ENCODE measurements around the gene RHOB. TPM values are rescaled to one million over a fixed set of nuclear protein-coding genes. Genes with fewer than 3 reads are reported as not detected.
A peak's percentile ranks its signal among the peaks of the same experiment; 100 is the strongest.
"Not testable (repeated sequence)": the region's sequence is repeated elsewhere in the genome, so short reads cannot be mapped to it uniquely, and the experiment has no call there.

Gene RHOB
- polyA plus RNA-seq, 1 donor from 2014 or later, result 14.0 TPM

DNA sequence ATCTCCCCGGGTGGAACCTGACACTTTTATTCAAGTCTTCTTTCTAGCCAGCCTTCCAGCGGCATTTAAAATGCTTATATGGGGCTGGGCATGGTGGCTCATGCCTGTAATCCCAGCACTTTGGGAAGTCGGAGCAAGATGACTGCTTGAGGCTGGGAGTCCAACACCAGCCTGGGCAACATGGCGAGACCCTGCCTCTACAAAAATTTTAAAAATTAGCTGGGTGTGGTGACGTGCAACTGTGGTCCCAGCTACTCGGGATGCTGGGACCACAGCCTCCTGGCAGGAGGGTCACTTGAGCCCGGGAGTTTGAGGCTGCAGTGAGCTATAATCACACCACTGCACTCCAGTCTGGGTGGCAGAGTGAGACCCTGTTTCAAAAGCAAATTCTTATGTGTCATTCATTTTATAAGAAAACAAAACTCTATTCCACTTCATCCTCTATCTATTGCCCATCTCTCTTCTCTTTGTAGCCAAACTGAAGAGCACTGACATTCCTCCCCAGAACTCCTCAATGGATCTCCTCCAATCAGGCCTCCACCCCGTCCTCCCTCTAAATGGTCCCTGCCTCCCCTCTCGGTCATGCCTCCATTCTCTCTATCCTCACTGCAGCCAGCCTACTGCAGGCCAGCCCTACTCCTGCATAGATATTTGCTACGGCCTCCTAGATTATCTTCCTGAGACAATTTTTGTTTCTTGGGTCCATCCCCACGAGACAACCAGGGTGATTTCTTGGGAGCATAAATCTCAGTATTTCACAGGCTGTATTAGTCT lies 18.0 kb upstream of the RHOB start:
- Mint-ChIP-seq H3K27me3 (peaks cover 6% of the 10 kb centered on the region), H3K4me1 (peaks cover 39 to 57% (median 40%) of the 10 kb centered on the region in 3 donors), H3K4me3 (peak overlapping the region in 3 of 4 donors; percentile 41 to 84 (median 77)), H3K27ac (peak overlapping the region; percentile 63 to 86 (median 79)), H3K9me3 (peaks cover 0 to 2% (median 0%) of the 10 kb centered on the region in 3 donors), H3K36me3 (no peaks in the 10 kb centered on the region)

DNA sequence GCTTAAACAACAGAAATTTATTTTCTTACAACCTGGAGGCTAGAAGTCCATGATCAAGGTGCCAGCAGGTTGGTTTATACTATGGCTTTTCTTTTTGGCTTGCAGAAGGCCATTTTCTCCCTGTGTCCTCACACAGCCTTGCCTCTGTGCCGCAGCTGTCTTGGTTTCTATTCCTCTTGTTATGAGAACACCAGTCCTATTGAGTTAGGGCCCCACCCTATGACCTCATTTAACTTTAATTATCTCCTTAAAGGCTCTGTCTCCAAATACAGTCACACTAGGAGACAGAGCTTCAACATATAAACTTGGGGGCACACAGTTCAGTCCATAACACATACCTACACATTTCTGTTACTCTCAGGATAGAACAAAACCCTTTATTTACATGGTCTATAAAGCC lies 17.3 kb upstream of the RHOB start:
- Mint-ChIP-seq H3K9me3 (peaks cover 0 to 2% (median 0%) of the 10 kb centered on the region in 3 donors), H3K27ac (peak overlapping the region; percentile 79 to 93 (median 86)), H3K27me3 (peaks cover 6% of the 10 kb centered on the region), H3K36me3 (no peaks in the 10 kb centered on the region), H3K4me1 (peaks cover 38 to 52% (median 38%) of the 10 kb centered on the region in 3 donors), H3K4me3 (peak overlapping the region in 3 of 4 donors; percentile 41 to 77 (median 67))

DNA sequence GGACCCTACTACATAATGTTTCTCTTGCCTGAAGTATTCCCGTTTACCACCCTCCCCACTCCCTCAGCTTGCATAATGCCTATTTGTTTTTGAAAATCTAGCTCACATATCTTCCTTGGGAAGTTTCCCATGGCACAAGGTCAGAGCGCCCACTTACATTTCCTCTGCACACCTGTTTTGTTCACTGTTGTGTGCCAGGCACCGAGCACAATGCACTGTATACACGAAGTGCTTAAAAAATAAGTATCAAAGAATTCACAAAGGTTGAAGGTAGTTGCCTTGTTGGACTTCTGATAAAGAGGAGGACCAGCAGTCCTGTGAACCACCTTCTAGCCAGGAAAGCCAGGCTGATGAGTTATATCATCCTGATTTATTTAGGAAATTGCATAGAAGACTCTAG lies 16.8 kb upstream of the RHOB start:
- peaks cover 4% of the 10 kb centered on the region for H3K27me3 Mint-ChIP-seq
- peaks cover 33 to 47% (median 34%) of the 10 kb centered on the region in 3 donors for H3K4me1 Mint-ChIP-seq
- peak overlapping the region; percentile 79 to 93 (median 86) for H3K27ac Mint-ChIP-seq
- H3K36me3 Mint-ChIP-seq, result peaks cover 2% of the 10 kb centered on the region
- peak overlapping the region in 3 of 4 donors; percentile 58 to 77 (median 67) for H3K4me3 Mint-ChIP-seq
- peaks cover 0 to 2% (median 0%) of the 10 kb centered on the region in 3 donors for H3K9me3 Mint-ChIP-seq

DNA sequence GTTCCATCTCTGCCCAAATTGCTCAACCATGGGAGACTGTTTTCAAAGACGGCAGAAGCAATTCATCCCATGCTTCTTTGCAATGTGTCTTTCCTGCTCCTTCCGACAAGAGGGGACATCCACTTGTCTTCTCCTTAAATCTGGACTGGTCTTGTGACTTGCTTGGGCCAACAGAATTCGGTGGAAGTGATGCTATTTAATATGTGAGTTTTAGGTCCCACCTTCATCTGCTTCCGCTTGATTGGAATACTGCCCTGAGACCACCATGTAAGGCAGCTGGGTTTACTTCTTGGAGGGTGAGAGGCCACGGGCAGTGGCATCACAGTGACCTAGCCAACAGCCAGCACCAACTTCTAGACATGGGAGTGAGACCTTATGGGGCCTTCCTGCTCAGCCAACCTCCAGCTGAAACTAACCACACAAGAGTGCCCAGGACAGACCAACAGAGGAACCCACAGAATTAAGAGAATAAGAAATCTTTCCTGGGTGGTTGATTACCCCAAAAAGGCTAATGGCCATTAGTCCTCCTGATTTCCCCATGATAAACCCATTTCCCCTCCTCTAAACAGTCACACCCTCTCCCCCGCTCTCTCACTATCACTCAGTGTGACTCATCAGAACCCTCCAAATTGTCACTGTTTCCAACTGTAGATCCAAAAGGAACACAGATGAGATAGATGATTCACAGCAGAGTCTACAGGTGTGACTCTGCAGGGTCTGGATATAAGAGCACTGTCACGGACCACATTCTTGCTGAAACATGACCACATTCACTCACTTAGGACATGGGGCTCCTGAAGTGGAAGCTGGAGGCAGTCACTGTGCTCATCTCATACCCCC lies 16.2 kb upstream of the RHOB start:
- Mint-ChIP-seq H3K27me3 (peaks cover 2% of the 10 kb centered on the region), H3K9me3 (peaks cover 0 to 2% (median 0%) of the 10 kb centered on the region in 3 donors), H3K36me3 (peaks cover 2% of the 10 kb centered on the region), H3K27ac (peak overlapping the region in 1 of 3 donors; percentile 86), H3K4me1 (peaks cover 27 to 41% (median 28%) of the 10 kb centered on the region in 3 donors), H3K4me3 (peak overlapping the region in 2 of 4 donors; percentile 42 to 78)

DNA sequence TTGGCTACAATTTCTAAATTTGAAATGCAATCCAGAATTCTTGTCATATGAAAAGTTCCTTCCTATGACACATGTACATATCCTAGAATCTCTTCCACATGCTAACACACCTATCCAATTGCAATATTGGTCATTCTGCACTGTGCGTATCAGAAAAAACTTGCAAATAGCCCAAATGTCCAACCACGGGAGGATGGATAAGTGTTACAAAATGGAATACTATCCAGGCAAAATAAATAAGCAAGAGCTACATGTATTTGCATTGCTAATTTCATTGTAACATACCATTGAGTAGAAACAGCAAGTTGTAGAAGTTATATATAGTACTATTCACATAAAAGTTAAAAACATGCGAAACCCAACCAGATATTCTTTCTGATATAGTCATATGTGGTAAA lies 15.6 kb upstream of the RHOB start:
- Mint-ChIP-seq H3K9me3 (peaks cover 0 to 2% (median 0%) of the 10 kb centered on the region in 3 donors), H3K27me3 (peaks cover 2% of the 10 kb centered on the region), H3K4me3 (peak overlapping the region in 1 of 4 donors; percentile 78), H3K36me3 (peaks cover 2% of the 10 kb centered on the region), H3K4me1 (peaks cover 22 to 36% (median 27%) of the 10 kb centered on the region in 3 donors), H3K27ac (no peak overlapping the region)

DNA sequence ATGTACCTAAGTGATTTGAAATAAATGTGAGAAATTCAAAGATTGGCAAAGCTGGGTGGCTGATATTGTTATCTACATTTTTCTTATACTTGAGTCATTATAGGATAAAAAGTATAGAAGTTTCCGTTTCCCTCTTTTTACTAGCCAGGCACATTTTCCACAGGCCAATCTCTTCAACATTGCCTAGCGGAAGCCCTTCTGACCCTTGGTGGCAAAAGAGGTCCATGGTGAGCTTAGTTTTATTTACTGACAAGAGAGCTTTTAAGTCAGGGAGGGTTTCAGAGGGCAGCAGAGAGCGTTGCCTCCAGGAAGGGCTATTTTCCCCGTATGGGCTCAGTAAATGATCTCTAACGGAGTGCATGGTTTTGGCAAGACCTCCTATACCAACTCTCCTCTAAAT lies 15.1 kb upstream of the RHOB start:
- Mint-ChIP-seq H3K27me3 (peaks cover 6% of the 10 kb centered on the region), H3K36me3 (peaks cover 2% of the 10 kb centered on the region), H3K4me3 (peak overlapping the region in 1 of 4 donors; percentile 1), H3K4me1 (peaks cover 22 to 34% (median 27%) of the 10 kb centered on the region in 3 donors), H3K27ac (no peak overlapping the region), H3K9me3 (peaks cover 0 to 2% (median 0%) of the 10 kb centered on the region in 3 donors)

DNA sequence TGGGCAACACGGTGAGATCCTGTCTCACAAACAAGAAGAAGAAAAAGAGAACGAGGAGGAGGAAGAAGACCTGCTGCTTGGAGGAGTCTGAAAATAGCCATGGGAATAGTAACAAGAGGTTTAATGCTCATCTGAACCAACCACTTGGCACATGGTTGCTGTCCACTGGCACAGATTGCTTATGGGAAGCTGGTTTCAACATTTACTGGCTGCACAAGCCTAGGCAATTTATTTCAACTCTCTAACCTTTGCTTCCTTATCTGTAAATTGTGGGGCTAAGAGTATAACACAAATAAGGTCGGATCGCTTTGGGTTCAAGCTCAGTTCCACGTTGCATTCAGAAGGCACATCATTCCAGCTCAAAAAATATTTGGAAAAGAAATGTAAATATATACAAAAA lies 14.2 kb upstream of the RHOB start:
- Mint-ChIP-seq H3K36me3 (peaks cover 2% of the 10 kb centered on the region), H3K27me3 (peaks cover 14% of the 10 kb centered on the region), H3K4me1 (peaks cover 19 to 27% (median 27%) of the 10 kb centered on the region in 3 donors), H3K9me3 (peaks cover 0 to 2% (median 0%) of the 10 kb centered on the region in 3 donors), H3K4me3 (no peak overlapping the region), H3K27ac (peak overlapping the region in 1 of 3 donors; percentile 64)

DNA sequence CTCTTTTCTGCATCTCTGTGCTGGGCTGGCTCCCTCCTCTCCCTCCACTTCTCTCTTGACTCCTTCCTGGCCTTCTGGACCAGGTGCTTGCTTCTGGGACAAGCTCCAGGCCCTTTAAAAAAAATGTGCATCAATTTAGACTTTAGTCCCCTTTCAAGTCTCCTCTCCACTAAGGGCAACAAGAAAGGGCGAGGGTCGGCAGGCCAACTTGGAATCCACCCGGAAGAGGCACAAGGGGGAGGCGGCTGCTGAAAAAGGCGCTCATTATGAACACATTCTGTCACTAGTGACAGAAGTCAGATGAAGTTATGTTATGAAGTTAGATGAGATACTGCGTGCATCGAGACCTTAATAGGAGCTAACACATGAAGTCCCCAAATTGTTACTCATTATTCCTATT lies 13.6 kb upstream of the RHOB start:
- H3K36me3 Mint-ChIP-seq, result peaks cover 2% of the 10 kb centered on the region
- no peak overlapping the region for H3K27ac Mint-ChIP-seq
- H3K27me3 Mint-ChIP-seq, result peaks cover 16% of the 10 kb centered on the region
- peaks cover 0 to 2% (median 0%) of the 10 kb centered on the region in 3 donors for H3K9me3 Mint-ChIP-seq
- no peak overlapping the region for H3K4me3 Mint-ChIP-seq
- peaks cover 19 to 26% (median 24%) of the 10 kb centered on the region in 3 donors for H3K4me1 Mint-ChIP-seq

DNA sequence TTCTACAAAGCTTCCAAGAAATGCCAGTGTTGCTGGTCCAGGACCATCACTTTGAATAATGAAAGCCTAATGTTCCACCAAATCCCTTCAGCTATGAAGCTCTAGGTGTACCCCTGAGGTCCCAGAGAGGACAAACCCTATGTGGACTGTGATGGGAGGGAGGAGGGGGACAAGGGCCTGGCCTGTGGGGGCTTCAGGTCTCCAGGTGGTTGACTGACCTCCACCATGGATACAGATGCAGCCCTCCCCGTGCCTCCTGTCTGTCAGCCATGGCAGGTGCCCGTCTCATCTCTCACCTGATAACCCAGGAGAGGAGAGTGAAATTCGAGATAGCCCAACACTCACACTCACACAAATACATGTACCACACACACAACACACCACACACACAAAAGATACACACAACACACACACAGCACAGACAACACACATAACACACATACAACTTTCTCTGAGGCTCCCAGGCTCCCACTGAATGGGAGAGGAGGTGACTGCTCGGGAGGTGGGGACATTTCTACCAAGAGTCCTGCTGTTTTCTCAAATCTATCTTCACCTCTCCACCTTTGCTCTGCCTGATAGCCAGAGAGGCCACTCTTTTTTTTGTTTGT lies 12.8 kb upstream of the RHOB start:
- Mint-ChIP-seq H3K9me3 (peaks cover 0 to 2% (median 0%) of the 10 kb centered on the region in 3 donors), H3K36me3 (peaks cover 2% of the 10 kb centered on the region), H3K27ac (no peak overlapping the region), H3K4me1 (peaks cover 16 to 20% (median 19%) of the 10 kb centered on the region in 3 donors), H3K27me3 (peaks cover 19% of the 10 kb centered on the region), H3K4me3 (no peak overlapping the region)

DNA sequence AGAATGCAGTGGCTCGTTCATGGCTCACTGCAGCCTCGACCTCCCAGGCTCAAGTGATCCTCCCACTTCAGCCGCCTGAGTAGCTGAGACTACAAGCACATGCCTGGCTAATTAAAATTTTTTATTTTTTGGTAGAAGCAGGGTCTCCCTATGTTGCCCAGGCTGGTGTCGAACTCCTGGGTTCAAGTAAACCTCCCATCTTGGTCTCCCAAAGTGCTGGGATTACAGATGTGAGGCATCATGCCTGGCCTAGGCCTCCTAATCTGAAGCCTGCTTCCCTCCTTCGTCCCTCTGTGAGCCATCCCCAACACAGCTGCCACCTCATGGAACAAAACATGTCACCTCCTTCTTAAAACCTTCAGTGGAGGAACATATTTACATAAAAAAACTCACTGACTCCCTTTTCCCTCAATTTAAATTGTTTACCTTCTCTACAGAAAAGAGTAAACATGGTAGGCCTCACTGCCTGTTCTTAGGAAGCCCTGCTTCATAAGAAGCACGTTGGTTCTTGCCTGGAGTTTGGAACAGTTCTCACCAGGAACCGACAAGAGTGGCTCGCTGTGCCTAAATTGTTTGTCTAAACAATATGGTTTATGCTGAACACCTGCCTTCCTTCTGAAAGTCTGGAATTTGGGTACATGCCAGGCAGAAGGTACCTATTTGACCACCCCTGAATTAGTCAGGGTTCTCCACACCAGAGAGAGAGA lies 12.1 kb upstream of the RHOB start:
- H3K4me1 Mint-ChIP-seq, result peaks cover 13 to 16% (median 15%) of the 10 kb centered on the region in 3 donors
- H3K27ac Mint-ChIP-seq, result peak overlapping the region in 1 of 3 donors; percentile 75
- H3K36me3 Mint-ChIP-seq, result peaks cover 2% of the 10 kb centered on the region
- no peak overlapping the region for H3K4me3 Mint-ChIP-seq
- peaks cover 19% of the 10 kb centered on the region for H3K27me3 Mint-ChIP-seq
- H3K9me3 Mint-ChIP-seq, result peaks cover 0 to 2% (median 0%) of the 10 kb centered on the region in 3 donors

DNA sequence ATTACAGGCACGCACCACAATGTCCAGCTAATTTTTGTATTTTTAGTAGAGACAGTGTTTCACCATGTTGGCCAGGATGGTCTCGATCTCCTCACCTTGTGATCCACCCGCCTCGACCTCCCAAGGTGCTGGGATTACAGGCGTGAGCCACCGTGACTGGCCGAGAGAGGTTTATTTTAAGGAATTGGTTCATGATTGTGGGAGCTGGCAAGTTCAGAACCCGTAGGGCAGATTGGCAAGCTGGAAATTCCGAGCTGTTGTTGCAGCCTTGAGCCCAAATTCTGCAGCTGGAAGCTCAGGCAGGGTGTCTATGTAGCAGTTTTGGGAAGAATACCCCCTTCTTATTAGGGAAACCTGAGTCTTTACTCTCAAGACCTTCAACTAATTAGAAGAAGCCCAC lies 11.4 kb upstream of the RHOB start:
- not testable (repeated sequence) for H3K27ac Mint-ChIP-seq, H3K36me3 Mint-ChIP-seq, H3K9me3 Mint-ChIP-seq, H3K4me3 Mint-ChIP-seq
- Mint-ChIP-seq H3K27me3 (peaks cover 19% of the 10 kb centered on the region), H3K4me1 (peaks cover 9 to 10% (median 10%) of the 10 kb centered on the region in 3 donors)

DNA sequence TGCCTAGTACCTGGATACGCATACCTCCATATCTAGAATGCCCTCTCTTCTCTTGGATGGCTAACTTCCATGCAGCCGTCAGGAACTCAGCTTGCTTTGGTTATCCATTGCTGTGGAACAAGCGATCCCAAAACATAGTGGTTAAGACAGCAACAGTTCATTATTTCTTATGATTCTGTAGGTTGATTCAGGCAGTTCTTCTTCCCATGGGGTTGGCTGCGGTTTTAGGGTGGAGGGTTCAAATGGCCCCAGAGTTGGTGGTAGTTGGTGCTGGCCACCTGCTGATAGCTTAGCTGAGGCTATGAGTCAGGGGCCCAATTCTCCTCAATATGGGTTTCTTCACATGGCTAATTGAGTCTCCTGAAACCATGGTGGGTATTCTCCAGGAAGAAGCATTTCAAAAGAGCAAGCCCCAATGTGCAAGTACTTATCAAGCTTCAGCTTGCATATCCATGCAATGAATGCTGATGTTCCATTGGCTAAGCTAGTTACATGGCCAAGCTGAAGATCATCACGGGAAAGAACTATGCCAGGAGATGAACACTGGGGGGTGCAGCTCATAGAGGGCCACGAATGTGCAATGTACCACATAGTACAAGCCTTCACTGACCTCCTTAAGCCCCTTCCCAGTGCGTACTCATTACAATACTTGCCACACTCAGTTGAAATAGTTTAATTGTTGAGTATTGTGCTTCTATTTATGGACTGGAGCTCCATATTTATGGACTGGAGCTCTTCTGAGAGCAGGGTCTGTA lies 10.0 kb upstream of the RHOB start:
- H3K27ac Mint-ChIP-seq, result no peak overlapping the region
- no peak overlapping the region for H3K4me3 Mint-ChIP-seq
- peaks cover 0 to 2% (median 0%) of the 10 kb centered on the region in 3 donors for H3K9me3 Mint-ChIP-seq
- peaks cover 19% of the 10 kb centered on the region for H3K27me3 Mint-ChIP-seq
- H3K36me3 Mint-ChIP-seq, result peaks cover 2% of the 10 kb centered on the region
- H3K4me1 Mint-ChIP-seq, result peaks cover 0 to 6% (median 5%) of the 10 kb centered on the region in 3 donors

DNA sequence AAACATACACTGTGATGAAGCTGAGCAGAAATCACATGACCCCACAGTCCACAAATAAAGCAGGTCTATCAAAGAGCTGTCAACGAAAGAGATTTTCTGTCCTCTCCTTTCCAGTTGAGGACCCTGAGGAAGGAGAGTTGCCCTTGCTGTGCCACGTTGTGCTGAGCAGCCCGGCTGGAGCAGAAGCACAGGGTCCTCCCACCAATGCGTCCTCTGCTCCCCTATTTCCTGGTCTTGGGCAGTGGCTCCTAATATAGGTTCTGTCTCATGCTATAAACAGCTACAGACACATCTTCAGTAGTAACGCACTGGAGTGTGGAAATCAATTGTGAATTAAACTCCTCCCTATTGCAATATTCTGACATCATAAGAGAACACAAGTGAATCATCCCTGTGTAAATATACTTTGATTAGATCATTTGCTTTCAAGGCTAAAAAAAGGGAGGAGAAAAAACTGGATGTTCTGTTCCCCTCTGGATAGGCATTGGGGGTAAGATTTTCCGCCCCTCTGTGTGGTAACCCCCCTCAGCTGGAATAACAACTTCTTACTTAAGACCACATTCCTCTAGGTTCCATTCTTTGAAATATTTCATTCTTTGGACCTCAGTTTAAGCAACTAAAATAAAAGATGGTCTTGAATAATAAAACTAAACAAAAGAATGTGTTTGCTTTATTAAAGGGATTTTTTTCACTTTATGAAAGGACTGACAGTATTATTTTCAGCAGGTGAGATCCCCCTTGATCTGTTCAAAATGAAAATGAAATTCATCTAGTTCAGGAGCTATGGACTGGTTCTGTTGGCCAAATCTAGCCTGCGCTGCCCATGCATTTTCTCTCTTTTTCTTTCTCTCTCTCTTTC lies 8.3 kb upstream of the RHOB start:
- H3K4me3 Mint-ChIP-seq, result peak overlapping the region in 1 of 4 donors; percentile 35
- H3K4me1 Mint-ChIP-seq, result peaks cover 4 to 6% (median 5%) of the 10 kb centered on the region in 3 donors
- H3K27me3 Mint-ChIP-seq, result peaks cover 17% of the 10 kb centered on the region
- H3K27ac Mint-ChIP-seq, result no peak overlapping the region
- H3K36me3 Mint-ChIP-seq, result peaks cover 2% of the 10 kb centered on the region
- H3K9me3 Mint-ChIP-seq, result no peaks in the 10 kb centered on the region

Data from IgD-negative memory B cell (primary cell).